ENCODE data around the gene SPATS2.
"Not testable (repeated sequence)": the region's sequence is repeated elsewhere in the genome, so short reads cannot be mapped to it uniquely, and the experiment has no call there.

SPATS2 gene

DNA sequence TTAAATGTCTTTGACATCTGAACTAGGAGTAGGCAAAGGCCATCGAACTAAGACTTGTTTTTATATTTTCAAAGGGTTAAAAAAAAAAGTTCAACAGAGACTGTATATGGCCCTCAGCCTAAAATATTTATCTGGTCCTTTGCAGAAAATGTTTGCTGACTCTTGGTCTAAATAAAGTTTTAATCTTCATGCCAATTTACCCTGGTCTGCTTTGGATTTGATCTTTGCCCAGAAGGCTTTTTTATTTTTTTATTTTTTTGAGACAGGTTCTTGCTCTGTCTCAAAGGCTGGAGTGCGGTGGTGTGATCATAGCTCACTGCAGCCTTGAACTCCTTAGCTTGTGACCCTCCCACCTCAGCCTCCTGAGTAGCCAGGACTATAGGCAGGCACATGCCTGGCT lies 47.1 kb downstream of the SPATS2 start:
- DNase-seq: no peak

DNA sequence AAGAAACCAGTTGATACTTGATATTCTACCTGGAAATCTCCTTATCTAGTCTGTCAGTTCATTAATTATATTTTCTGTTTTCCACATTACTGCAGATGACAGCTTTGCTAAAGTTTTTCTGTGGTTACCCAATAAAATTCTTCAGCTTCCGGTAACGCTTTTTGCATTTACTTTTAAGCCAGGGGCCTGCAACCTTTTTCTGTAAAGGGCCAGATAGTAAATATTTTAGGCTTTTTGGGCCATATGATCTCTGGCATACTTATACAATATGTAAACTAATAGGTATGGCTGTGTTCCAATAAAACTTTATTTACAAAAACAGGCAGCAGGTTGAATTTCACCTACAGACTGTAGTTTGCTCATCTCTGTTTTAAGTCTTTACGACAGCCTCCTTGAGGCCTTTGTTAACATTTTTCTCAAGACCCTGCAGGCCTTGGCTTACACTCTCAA lies 48.3 kb downstream of the SPATS2 start:
- DNase-seq: no peak

DNA sequence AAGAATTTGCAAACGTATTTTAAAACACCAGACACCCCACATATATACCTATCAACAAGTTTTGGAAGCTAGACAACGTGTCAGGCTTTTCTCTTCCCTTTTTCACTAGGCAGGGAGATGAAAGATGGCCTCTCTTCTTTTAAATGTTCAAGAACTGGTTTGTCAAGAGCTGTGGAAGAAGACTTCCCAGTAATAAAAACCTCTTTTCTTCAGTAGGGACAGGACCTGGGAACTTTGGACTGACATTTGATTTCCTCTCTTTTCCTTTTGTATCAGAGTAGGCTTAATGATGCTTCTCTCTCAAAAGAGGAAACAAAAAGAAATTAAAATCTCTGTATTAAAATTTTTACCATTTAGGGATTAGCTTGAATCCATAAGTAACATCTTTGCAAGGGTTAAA lies 49.6 kb downstream of the SPATS2 start:
- DNase-seq: no peak

DNA sequence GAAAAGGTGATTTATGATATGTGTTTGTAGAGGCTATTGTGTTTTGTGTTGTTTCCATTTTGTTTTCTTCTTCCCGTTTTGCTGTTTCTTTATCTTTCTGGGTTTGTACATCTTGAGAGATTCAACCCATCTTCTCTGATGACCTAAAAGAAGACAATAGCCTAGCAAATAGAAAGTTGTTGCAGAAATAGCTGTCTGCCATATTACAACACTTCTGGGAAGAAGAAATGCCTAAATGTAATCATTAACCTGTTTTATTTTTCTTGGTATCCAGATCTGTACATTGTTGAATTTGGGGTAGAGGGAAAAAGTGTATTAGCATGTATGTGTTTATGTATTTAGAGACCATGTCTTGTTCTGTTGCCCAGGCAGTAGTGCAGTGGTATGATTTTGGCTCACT lies 50.3 kb downstream of the SPATS2 start:
- no peak for DNase-seq

DNA sequence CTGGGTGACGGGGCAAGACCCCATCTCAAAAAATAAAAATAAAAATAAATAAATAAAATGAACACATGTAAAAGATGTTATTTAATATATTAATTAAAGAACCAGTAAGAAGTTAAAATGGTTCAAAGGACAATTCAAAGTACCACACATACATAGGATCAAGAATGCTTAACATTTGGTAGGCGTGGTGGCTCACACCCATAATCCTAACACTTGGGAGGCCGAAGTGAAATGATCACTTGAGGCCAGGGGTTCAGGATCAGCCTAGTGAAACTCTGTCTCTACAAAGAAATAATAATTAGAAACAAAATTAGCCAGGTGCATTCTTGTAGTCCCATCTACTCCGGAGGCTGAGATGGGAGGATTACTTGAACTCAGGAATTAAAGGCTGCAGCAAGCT lies 53.3 kb downstream of the SPATS2 start:
- DNase-seq: no peak

DNA sequence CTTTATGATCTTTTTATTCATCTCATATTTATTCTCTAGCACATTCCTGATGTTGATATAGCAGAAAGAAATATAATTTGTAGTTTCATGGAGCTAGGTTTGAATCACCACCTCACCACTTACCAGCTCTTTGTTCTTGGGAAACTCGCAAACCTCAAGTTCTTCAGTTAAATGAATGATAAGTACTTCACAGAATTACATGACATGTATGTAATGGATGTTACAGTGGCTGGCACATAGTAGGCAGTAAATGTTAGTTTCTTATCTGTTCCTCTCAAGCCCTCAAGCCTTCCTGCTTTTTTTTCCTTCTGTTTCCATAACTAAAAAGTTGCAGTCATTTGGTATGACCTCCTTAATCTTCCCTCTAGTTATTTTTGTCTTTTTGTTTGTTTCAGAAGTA lies 54.9 kb downstream of the SPATS2 start:
- DNase-seq: no peak

DNA sequence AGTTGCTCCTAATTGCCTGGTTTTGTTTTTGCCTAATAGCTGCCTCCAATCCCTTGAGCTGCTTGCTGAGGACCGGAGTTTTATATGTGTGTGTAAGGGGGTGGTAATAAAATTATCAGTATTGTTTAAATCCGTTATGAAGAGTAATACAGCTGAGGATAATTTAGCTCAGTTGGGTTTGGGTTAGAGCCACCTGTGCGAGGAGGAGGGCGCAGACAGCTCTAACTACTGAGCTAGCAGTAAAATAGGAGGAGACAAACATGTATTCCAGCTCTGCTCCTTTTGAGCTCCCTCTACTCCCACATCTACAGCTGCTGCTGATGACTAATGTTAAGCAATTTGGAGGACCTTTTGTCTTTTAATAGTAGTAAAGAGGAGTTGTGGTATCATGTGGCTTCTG lies 61.5 kb downstream of the SPATS2 start:
- no peak for DNase-seq

DNA sequence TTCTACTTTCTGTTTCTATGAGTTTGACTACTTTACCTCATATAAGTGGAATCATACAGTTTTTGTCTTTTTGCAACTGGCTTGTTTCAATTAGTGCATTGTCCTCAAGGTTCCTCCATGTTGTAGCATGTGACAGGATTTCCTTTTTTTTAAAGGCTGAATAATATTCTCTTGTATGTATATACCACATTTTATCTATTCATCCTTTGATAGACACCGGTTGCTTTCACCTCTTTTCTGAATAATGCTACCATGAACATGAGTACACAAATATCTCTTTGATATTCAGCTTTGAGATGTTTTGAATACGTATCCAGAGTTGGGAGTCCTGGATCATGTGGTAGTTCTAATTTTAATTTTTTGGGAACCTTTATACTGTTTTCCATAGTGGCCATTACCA lies 65.4 kb downstream of the SPATS2 start:
- DNase-seq: no peak

DNA sequence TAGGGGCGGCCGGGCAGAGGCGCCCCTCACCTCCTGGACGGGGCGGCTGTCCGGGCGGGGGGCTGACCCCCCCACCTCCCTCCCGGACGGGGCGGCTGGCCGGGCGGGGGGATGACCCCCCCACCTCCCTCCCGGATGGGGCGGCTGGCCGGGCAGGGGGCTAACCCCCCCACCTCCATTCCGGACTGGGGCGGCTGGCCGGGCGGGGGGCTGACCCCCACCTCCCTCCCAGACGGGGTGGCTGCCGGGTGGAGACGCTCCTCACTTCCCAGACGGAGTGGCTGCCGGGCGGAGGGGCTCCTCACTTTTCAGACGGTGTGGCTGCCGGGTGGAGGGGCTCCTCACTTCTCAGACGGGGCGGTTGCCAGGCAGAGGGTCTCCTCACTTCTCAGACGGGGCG lies 69.5 kb downstream of the SPATS2 start:
- not testable (repeated sequence) for DNase-seq

DNA sequence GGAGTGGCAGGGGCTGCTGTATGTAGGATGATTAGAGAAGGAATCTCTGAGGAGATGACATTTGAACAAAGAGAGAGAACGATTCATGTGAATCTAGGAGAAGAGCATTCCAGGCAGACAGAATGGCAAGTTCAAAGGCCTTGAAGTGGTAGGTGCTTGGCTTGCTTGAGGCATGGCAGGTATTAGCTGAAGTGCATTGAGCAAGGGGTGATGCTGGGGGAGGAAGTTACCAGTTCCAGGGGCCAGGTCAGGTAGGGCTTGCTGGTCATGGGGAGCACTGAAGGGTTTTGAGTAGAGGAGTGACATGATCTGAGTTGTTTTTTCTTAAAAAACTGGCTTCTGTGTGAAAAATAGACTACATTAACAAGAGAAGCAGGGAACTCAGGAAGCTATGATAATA lies 71.8 kb downstream of the SPATS2 start:
- no peak for DNase-seq

DNA sequence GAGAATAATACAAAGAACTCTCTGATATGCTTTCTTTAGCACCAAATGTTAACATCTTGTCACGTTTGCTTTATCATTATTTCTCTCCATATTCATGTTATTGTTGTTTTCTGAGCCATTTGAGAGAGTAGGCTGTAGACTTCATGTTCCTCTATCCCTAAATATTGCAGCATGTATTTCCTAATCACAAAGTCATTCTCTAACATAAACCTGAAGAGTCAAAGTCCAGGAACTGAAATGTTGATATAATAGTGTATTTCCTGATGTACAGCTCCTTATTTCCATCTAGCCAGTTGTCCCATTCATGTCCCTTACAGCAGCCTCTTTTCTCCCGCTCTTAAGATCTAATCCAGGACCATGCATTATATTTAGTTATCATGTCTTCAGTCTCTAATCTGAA lies 72.8 kb downstream of the SPATS2 start:
- no peak for DNase-seq

DNA sequence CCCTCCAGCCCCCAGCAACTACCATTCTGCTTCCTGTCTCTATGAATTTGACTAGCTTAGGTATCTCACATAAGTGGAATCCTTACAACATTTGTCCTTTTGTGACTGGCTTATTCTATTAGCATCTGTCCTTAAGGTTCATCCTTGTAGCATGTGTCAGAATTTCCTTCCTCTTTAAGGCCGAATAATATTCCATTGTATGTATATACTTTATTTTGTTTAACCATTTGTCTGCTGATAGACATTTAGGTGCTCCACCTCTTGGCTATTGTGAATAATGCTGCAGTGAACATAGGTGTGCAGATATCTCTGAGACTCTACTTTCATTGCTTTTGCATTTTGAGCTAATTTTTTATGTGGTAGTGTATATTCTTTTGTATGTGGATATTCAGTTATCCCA lies 75.7 kb downstream of the SPATS2 start:
- DNase-seq: no peak

DNA sequence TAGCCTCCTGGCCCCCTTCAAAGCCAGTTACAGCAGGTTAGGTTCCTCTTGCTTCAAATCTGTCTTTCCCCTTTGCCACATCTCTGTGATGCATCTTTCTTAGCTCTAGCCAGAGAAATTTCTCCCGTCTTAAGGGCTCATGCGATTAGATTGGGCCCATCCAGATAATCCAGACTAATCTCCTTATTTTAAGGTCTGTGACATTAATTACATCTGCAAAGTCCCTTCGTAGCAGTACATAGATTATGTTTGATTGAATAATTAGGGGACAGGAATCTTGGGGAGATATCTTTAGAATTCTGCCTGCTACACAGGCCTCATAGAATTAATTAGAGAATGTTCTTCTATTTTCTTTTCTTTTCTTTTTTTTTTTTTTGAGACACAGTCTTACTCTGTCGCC lies 79.3 kb downstream of the SPATS2 start:
- DNase-seq: no peak

DNA sequence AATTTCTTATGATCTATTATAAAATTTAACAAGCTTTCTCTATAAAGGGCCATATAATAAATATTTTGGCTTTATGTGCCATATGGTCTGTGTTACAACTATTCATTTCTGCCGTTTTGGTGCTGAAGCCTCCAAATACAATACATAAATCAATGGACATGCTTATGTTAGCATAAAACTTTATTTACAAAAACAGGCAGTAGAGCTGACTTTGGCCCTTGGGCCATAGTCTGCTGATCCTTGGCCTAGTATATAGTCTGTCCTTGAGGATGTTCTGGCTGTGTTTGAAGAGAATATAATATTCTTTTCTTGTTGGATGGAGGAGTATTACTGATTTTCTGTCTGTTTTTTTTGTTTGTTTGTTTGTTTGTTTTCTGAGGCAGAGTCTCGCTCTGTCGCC lies 81.6 kb downstream of the SPATS2 start:
- DNase-seq: no peak

DNA sequence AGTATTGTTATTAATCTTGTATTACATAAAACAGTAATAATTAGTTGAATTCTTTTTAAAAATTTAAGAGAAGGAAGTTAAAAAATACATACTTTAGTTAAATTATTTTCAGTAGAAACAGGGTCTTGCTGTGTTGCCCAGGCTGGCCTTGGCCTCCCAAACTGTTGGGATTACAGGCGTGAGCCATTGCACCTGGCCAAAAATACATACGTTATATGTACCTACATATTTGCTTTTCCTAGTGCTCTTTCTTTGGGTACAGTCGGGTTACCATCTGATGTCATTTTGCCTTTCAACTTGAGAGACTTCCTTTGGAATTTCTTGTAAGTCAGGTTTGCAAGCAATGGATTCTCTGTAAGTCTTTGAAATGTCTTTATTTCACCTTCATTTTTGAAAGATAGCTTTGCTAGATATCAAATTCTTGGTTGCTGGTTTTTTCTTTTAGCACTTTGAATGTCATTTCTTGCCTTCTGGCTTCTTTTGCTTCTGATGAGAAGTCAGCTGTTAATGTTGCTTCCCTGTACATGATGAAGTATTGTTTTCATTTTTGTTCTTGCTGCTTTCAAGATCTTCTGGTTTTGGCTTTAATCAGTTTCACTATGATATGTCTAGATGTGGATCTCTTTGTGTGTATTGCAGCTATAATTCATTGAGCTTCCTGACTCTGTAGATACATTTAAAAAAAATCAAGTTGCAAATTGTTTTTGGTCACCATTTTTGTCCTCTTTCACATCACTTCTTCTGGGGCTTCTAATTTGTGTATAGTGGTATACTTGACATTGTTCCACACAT lies 84.4 kb downstream of the SPATS2 start:
- peak; percentile 60 for DNase-seq

DNA sequence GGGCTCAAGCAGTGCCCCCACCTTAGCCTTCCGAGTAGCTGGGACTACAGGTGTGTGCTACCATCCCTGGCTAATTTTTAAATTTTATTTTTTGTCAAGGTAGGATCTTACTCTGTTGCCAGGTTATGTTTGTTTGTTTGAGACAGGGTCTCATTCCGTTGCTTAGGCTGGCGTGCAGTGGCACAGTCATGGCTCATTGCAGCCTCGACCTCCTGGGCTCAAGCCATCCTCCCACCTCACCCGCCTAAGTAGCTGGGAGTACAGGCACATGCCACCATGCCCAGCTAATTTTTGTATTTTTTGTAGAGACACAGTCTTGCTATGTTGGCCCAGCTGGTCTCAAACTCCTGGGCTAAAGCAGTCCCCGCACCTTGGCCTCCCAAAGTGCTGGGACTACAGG lies 88.2 kb downstream of the SPATS2 start:
- DNase-seq: no peak

DNA sequence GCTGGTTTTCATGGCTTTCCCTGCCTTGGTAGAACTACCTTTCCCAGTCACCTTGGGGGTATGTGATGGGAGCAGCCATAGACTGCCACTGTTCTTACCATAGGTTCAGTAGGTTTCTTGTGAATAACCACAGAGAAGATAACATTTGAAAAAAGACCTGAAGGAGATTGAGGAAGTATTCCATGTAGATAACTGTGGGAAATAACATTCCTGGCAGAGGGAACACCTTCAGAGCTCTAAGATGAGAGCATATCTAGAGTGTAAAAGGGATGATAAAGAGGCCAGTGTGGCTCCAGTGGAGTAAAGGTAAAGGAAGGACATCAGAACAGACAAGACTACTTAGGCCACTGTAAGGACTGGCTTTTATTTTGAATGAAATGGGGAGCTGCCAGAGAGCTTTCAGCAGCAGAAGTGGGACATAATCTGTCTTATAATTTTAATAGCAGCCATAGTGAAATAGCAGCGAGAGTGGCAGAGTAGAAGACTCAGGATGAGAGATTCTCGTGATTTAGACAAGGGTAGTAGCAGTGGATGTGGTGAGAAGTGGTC lies 88.9 kb downstream of the SPATS2 start:
- no peak for DNase-seq

DNA sequence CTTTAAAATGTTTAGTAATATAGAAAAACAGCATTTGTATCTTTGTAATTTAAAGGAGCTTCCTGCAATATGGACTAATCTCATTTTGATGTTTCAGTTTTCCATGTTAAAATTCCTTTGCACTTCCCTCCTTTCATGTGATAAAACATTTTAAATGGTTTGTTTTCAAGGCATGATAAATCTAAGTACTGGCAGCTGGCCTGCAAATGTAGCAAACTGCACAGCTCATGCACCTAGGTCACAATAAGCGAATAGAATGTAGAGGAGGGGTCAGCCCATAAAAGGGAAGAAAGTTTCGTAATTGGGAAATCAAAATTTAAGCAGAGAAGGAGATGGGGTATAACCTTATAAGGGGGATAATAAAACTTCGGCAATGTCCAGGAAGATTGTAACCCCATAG lies 91.6 kb downstream of the SPATS2 start:
- DNase-seq: no peak

DNA sequence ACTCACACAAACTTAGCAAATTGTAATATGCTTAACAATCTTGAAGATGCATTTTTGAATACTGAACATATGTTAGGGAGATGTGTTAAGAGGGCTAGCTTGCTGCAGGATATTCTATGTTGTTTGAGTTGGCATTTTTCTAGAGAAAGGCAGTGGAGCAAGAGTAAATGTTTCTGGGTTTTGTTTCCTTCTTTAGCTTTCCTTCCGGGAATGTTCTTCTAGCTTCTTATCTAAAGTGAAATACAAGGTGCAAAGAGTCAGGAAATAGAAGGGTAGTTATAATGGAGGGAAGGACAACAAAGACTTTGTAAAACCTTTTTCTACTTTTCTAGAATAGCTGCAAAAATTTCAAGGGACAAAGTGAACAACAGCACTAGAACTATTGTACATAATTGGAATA lies 94.0 kb downstream of the SPATS2 start:
- no peak for DNase-seq

DNA sequence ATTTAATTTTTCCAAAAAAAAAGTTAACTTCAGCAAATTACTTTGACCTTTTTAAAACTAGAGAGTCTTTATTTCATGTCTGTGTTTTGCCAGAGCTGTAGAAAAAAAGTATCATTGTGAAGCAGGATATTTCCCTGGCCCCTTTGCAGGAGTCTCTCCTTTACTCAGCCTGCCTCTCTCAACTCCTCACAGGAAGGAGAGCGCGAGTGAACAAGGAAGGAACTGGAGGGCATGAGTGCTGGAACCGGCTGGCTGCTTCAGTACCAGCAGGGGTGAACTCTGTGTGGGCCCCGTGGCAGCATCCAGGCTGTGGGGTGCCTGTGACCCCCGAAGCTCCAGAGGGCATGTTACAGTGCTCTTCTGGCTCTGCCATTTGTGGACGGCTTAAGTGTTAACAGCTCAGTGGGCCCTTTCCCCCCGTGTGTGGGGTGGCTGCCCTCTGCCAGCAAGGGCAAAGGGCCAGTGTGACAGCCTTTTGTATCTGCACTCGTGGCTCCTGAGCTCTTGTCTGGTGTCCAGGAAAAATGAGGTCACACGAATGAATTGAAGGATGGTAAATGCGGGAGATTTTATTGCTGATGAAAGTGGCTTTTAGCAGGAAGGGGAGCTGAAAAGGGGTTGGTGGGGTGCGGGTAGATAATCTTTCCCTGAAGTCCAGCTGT lies 95.0 kb downstream of the SPATS2 start:
- DNase-seq: no peak

DNA sequence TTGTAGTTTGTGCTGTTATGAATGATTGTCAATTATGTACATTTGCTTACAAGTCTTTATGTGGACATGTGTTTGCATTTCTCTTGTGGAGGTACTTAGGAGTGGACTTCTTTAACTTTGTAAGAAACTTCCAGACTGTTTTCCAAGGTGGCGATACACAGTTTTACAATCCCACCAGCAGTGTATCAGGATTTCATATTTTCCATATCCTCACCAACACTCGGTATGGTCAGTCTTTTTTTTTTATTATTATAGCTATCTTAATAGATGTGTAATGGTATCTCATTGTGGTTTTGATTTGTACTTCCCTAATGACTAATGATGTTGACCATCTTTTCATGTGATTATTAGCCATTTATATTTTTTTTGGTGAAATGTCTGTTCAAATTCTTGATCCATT lies 97.9 kb downstream of the SPATS2 start:
- DNase-seq: no peak

DNA sequence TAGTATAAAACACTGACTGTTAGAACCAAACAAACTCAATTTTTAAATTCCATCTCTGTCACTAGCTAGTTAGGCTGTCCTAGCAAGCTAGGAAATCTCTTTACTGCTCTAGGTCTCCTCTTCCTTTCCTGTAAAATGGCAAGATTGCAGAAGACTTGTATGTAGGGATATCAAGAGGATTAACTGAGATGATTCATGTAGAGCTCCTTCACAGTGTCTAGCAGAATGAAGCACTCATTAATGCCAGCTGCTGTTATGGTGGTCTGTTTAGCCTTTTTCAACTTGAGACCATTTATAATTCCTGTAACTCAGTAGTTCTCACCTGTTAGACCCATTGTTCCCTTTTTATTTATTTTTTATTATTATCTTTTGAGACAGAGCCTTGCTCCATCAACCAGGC lies 103.7 kb downstream of the SPATS2 start:
- DNase-seq: no peak

DNA sequence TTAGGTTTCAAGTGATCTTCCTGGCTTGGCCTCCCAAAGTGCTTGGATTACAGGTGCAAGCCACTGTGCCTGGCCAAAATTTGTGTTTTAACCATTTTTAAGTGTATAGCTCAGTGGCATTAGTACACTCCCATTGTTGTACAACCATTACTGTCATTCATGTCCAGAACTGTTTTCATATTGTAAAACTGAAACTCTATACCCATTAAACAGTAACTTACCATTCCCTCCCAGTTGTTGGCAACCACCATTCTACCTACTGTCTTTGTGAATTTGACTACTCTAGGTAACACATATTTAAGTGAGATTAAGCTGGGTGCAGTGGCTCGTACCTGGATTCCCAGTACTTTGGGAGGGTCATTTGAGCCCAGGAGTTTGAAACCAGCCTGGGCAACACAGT lies 104.3 kb downstream of the SPATS2 start:
- no peak for DNase-seq

DNA sequence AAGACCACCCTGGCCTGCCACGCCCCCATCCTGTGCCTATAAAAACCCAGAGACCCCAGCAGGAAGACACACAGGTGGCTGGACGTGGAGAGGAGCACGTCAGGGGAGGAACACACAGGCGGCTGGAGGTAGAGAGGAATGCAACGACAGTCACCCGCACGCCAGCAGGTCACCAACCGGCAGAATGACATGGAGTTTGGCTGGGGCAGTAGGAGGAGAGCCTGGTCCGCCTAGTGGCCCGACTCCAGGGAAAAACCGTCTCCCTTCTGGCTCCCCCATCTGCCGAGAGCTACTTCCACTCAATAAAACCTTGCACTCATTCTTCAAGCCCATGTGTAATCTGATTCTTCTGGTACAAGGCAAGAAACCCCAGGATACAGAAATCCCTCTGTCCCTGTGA lies 108.8 kb downstream of the SPATS2 start:
- DNase-seq: no peak
